Measurements from ENCODE around the gene WDR70. TPM values are rescaled to one million over a fixed set of nuclear protein-coding genes. Genes with fewer than 3 reads are reported as not detected.
"Not testable (repeated sequence)": the region's sequence is repeated elsewhere in the genome, so short reads cannot be mapped to it uniquely, and the experiment has no call there.

Gene WDR70
- total RNA-seq, 2 experiments from 2014 or later: 24.5 to 34.6 TPM

DNA sequence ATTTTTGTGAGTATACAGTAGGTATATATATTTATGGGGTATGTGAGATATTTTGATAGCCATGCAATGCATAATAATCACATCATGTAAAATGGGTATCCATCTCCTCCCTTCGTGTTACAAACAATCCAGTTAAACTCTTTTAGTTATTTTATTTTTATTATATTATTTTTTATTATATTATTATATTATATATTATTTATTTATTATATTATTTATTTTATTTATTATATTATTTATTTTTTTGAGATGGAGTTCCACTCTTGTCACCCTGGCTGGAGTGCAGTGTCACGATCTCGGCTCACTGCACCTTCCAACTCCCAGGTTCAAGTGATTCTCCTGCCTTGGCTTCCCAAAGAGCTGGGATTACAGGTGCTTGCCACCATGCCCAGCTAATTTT lies 138.6 kb downstream of the WDR70 start:
- H3K27ac Mint-ChIP-seq: no peak overlapping the region

GRCh38 chr5:37518356-37518755 lies 139.2 kb downstream of the WDR70 start:
- H3K27me3 Mint-ChIP-seq; POLR2A ChIA-PET; H3K27ac Mint-ChIP-seq; H3K4me3 ChIP-seq (ENCODE audit: low read length); H3K27me3 ChIP-seq (ENCODE audit: control insufficient read depth in 1 of 2, insufficient read depth in 2 of 2, low read length in 2 of 2); H3K27ac ChIP-seq (ENCODE audit: low read depth in 1 of 2, low read length in 2 of 2); H3K4me1 ChIP-seq (ENCODE audit: insufficient read depth, low read length); intact Hi-C loops (cut with DNase I, micrococcal nuclease); H3K36me3 ChIP-seq (ENCODE audit: insufficient read depth, low read length); H3K4me1 Mint-ChIP-seq (ENCODE audit: low read depth); CTCF ChIA-PET; H3K9me3 Mint-ChIP-seq; ATAC-seq (ENCODE audit: poor library complexity); DNase-seq; H3K4me3 Mint-ChIP-seq: not testable (repeated sequence)
- H3K9me3 ChIP-seq (ENCODE audit: control insufficient read depth in 1 of 2, insufficient read depth in 1 of 2, low read length in 2 of 2): peaks cover 0 to 17% of the 10 kb centered on the region in 2 experiments
- peaks cover 72% of the 10 kb centered on the region for H3K36me3 Mint-ChIP-seq (ENCODE audit: low read depth)

More for the DNA sequence above, 138.6 kb downstream of the WDR70 start:
- Histone ChIP-seq H3K4me1 (ENCODE audit: insufficient read depth, low read length) (no peaks in the 10 kb centered on the region), H3K9me3 (ENCODE audit: control insufficient read depth in 1 of 2, insufficient read depth in 1 of 2, low read length in 2 of 2) (peaks cover 0 to 13% of the 10 kb centered on the region in 2 experiments), H3K27ac (ENCODE audit: low read depth in 1 of 2, low read length in 2 of 2) (no peak overlapping the region), H3K4me3 (ENCODE audit: low read length) (no peak overlapping the region), H3K36me3 (ENCODE audit: insufficient read depth, low read length) (peaks cover 7% of the 10 kb centered on the region), H3K27me3 (ENCODE audit: control insufficient read depth in 1 of 2, insufficient read depth in 2 of 2, low read length in 2 of 2) (no peaks in the 10 kb centered on the region)
- Mint-ChIP-seq H3K9me3 (peaks cover 2% of the 10 kb centered on the region), H3K4me3 (no peak overlapping the region), H3K4me1 (ENCODE audit: low read depth) (peaks cover 4% of the 10 kb centered on the region), H3K36me3 (ENCODE audit: low read depth) (peaks cover 79% of the 10 kb centered on the region), H3K27me3 (no peaks in the 10 kb centered on the region)
- ChIA-PET POLR2A (no interaction called here), CTCF (interaction anchor here (0.7 kb wide), 1 partner anchor 1263 kb away, joined by 3 read pairs; no protein-coding TSS in a partner anchor)
- TF ChIP-seq, protein P1, sequence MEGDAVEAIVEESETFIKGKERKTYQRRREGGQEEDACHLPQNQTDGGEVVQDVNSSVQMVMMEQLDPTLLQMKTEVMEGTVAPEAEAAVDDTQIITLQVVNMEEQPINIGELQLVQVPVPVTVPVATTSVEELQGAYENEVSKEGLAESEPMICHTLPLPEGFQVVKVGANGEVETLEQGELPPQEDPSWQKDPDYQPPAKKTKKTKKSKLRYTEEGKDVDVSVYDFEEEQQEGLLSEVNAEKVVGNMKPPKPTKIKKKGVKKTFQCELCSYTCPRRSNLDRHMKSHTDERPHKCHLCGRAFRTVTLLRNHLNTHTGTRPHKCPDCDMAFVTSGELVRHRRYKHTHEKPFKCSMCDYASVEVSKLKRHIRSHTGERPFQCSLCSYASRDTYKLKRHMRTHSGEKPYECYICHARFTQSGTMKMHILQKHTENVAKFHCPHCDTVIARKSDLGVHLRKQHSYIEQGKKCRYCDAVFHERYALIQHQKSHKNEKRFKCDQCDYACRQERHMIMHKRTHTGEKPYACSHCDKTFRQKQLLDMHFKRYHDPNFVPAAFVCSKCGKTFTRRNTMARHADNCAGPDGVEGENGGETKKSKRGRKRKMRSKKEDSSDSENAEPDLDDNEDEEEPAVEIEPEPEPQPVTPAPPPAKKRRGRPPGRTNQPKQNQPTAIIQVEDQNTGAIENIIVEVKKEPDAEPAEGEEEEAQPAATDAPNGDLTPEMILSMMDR (IDR thresholded peaks at IDR 0.05): no peak
- no peak for ATAC-seq (ENCODE audit: poor library complexity)
- intact Hi-C loops (cut with DNase I, micrococcal nuclease): no loop called here
- DNase-seq: no peak

GRCh38 chr5:37519304-37519703 lies 140.2 kb downstream of the WDR70 start:
- H3K4me1 Mint-ChIP-seq (ENCODE audit: low read depth): no peaks in the 10 kb centered on the region
- H3K9me3 Mint-ChIP-seq: peaks cover 2% of the 10 kb centered on the region
- no peaks in the 10 kb centered on the region for H3K27me3 ChIP-seq (ENCODE audit: control insufficient read depth in 1 of 2, insufficient read depth in 2 of 2, low read length in 2 of 2)
- POLR2A ChIA-PET: no interaction called here
- no peak for DNase-seq
- no peaks in the 10 kb centered on the region for H3K4me1 ChIP-seq (ENCODE audit: insufficient read depth, low read length)
- CTCF ChIA-PET: no interaction called here
- no peaks in the 10 kb centered on the region for H3K27me3 Mint-ChIP-seq
- peaks cover 68% of the 10 kb centered on the region for H3K36me3 Mint-ChIP-seq (ENCODE audit: low read depth)
- H3K9me3 ChIP-seq (ENCODE audit: control insufficient read depth in 1 of 2, insufficient read depth in 1 of 2, low read length in 2 of 2): peaks cover 0 to 17% of the 10 kb centered on the region in 2 experiments
- H3K4me3 ChIP-seq (ENCODE audit: low read length): no peak overlapping the region
- H3K4me3 Mint-ChIP-seq: no peak overlapping the region
- intact Hi-C loops (cut with DNase I, micrococcal nuclease): no loop called here
- H3K27ac Mint-ChIP-seq: no peak overlapping the region
- TF ChIP-seq, protein P1 (IDR thresholded peaks at IDR 0.05): no peak
- no peak for ATAC-seq (ENCODE audit: poor library complexity)
- no peak overlapping the region for H3K27ac ChIP-seq (ENCODE audit: low read depth in 1 of 2, low read length in 2 of 2)
- H3K36me3 ChIP-seq (ENCODE audit: insufficient read depth, low read length): peaks cover 7% of the 10 kb centered on the region

- Mint-ChIP-seq H3K36me3 (ENCODE audit: low read depth) (peaks cover 68% of the 10 kb centered on the region), H3K27me3 (no peaks in the 10 kb centered on the region), H3K4me3 (no peak overlapping the region), H3K27ac (no peak overlapping the region), H3K9me3 (peaks cover 2% of the 10 kb centered on the region), H3K4me1 (ENCODE audit: low read depth) (no peaks in the 10 kb centered on the region)
- H3K27ac ChIP-seq (ENCODE audit: low read depth in 1 of 2, low read length in 2 of 2): no peak overlapping the region
- no peak overlapping the region for H3K4me3 ChIP-seq (ENCODE audit: low read length)
- H3K9me3 ChIP-seq (ENCODE audit: control insufficient read depth in 1 of 2, insufficient read depth in 1 of 2, low read length in 2 of 2): peaks cover 0 to 17% of the 10 kb centered on the region in 2 experiments
- no peaks in the 10 kb centered on the region for H3K4me1 ChIP-seq (ENCODE audit: insufficient read depth, low read length)
- TF ChIP-seq, protein P1 (IDR thresholded peaks at IDR 0.05): no peak
- H3K27me3 ChIP-seq (ENCODE audit: control insufficient read depth in 1 of 2, insufficient read depth in 2 of 2, low read length in 2 of 2): no peaks in the 10 kb centered on the region
- intact Hi-C loops (cut with DNase I, micrococcal nuclease): no loop called here
- ATAC-seq (ENCODE audit: poor library complexity): no peak
- ChIA-PET CTCF (no interaction called here), POLR2A (no interaction called here)
- no peak for DNase-seq
- H3K36me3 ChIP-seq (ENCODE audit: insufficient read depth, low read length): peaks cover 7% of the 10 kb centered on the region
Observed at GRCh38 chr5:37519807-37520206, 140.7 kb downstream of the WDR70 start.
